GM21423 (cell line): Measurements from ENCODE around the gene HNF1B.

Source experiments
- ATAC-seq: cut with Tn5 transposase; IDR thresholded peaks from one replicate; pipeline ENCODE4 v1.9.1; 2021; ENCODE audit warnings: mild to moderate bottlenecking, moderate library complexity; ENCODE audit not compliant: unreplicated experiment

The HNF1B gene

DNA sequence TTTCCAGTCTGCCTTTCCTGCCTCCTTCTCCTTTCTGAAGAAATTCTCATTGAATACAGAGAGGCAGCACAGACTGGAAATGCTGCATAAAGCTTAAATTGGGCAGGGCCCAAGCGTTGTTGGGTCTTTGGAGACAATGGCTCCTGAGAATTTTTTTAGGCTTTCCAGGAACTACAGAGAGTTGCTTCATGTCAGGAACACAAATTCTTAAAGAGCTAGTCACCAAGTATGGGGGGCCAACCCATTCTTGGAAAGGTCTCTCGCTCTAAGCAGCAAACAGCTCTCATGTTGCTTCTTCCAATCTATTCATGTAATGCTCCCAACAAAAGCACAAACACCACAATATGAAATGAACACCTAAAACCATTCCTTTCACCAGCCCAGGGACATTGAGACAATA, 6.9 kb downstream of the HNF1B start:
- ATAC-seq = no peak

DNA sequence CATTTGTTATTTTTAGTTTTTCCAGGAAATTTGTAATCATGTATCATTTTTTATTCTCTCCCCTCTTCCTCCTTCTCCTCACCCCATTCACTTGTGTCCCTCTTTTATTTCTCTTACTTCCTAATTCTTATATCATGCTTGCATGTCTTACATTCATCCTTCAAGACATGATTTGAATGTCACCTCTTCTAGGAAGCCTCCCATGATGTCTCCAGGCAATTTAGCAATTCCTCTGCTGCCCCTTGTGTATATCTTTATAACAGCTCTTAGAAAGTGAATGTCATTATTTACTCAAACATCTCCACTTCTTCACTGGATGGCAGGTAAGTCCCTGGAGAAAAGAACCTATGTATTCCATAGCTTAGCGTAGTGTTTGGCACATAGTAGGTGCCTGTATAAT, 7.8 kb downstream of the HNF1B start:
- no peak for ATAC-seq

DNA sequence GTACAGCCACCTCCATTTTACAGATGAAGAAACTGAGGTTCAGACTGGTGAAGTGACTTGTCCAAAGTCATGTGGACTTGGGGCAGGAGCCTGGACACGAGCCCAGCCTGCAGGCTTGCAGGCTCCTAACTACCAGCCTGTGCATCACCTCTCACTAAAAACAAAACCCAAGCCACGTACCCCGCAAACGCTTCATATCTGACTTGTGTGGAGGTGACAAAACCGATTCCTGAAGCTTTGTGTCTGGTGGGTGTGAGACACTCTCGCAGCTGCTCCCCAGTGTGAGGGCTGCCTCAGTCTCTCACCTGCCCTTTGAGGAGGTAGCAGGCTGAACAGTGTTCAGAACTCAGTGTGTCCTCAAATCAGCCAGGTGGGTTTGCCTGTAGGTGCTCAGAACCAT, 8.4 kb downstream of the HNF1B start:
- no peak for ATAC-seq

DNA sequence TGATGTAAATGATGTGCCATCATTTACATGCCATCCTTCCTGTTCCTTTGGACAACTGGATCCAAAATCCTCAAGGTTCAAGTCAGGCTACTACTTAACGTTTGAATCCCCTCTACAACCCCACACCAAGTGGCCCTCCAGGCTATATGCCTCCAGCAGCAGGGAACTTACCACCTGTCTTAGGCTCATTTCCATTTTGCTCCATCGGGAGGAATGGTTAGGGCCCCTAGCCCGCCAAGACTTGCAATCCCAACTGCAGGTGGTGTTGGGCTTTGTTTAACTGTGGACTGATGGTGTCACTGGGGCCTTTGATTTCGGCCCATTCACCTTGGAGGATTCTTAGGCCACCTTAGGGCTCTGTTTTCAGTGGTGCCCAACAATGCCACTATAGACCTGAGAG, 9.7 kb downstream of the HNF1B start:
- no peak for ATAC-seq

DNA sequence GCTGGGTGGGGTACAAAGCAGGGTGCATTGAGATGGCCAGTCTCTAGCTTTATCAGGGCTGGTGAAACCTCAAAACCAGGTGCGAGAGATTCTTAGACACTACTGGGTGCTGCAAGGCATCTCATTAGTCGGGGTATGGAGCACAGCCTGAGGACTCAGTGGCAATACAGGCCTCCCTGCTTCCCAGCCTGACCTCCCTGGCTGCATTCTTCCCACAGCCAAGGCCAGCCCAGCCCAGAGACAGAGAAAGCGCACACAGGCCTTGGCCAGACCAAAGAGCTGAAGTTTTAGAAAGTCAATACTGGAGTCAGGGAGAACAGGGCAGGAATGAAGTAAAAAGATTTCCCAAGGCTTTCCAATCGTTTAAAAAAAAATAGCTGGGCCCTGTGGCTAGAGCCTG, 12.5 kb downstream of the HNF1B start:
- no peak for ATAC-seq

DNA sequence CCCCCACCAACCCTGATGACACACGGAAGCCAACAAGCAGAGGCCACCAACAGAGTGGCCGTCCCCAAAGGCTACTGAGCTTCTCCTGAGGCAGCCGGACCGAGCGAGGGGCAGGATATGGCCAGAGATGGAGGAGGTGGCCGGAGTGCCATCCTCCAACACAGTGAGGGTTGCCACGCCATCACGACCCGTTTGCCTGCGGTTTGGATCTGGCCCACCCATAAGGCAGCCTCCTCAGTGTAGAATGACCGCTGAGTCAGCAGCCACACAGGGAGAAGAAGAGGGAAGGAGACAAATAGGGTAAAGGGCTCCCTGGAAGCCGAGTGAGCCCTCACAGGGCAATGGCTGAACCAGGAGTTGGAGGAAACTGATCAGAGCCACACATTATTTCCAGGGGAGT, 13.8 kb downstream of the HNF1B start:
- no peak for ATAC-seq

DNA sequence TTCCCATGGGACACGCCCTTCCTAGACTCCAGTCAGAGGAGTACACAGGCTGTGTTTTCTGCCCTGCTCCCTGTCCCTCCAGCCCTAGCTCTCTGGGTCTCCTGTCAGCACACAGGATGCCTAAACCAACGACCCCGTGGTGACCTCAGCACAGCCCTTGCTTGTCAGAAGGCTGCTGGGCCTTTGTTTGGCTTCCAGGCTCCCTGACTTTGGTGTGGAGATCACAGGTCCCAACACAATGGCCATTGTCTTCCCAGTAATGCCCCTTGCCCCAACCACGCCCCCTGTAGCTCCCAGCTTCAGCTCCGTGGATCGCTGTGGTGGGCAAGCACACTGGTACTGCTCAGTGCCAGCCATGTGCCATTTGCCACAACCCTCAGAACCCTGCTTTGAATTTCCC, 15.0 kb downstream of the HNF1B start:
- ATAC-seq = no peak

DNA sequence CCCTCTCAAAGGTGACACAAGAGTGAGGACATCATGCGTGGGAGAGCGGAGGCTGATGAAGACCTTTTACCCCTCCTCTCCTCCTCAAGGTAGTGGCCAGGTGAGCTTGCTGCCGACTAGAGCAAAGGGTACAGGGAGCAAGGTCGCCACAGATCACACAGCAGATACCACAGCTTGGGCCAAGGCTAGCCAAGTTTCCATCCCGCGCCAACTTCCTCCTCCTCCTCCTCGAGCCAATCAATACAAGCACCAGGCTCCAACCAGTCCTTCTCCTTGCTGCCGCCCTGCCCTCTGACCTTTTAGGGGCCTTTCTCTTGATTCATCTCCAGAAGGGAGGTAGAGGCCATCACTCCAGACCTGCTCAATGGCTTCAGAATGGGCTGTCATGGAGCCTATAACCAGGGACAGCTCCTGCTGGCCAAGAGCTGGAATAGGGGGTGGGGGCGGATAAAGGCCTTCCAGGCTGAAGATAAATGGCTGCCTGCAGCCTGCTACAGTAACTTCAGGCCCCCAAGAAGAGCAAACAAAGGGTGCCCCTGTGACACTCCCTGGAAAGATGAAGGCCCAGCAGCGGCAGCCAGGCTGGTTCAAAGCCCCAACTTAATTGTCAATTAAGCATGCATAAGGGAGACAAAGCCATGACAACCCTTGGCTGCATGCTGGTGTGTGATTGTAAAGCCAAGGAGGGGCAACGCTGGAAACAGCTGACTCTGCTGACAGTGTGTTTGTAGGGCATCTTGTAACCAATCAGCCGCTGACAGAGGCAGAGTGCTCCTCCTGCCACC, 17.8 kb downstream of the HNF1B start:
- no peak for ATAC-seq

DNA sequence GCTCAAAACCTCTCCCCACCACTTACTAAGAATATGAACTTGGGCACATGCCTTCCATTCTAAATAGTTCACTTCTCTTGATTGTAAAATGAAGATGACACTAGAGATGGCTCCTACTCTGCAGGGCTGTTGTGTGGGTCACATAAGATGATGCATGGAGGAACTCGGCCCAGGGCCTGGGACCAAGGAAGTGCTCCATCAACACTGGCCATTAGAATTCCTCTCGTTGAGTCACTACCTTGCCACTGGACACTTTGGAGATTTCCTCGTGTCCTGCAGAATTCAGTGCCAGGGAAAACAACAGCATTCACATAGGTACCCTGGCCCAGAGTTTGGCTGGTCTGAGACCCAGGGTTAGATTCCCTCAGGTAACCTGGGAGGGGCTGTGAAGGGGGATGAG, 18.6 kb downstream of the HNF1B start:
- no peak for ATAC-seq

DNA sequence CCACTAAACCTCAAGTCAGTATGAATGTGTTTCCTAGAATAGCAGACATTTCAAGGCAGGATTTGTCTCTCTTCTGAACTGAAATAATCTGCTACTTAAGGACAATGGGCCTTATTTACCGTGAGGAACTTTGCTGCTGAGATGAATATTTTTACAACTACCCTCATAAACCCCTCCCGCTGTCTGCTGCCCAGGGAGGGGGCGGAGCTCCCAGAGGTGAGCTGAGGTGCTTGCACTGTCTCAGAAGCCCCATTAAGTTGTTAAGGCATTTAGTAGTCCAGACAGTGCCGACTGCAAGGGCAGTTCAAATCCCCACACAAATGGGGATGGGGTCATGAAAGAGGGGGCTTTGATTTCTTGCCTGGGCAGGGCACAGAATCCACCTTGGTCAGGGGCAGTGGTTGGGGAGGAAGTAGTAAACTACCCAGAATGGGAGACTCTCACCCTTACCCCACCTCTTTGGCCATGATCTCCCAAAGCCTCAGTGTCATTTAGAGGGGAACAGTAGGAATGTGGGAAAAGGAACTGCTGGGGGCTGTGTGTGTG, 19.2 kb downstream of the HNF1B start:
- no peak for ATAC-seq

DNA sequence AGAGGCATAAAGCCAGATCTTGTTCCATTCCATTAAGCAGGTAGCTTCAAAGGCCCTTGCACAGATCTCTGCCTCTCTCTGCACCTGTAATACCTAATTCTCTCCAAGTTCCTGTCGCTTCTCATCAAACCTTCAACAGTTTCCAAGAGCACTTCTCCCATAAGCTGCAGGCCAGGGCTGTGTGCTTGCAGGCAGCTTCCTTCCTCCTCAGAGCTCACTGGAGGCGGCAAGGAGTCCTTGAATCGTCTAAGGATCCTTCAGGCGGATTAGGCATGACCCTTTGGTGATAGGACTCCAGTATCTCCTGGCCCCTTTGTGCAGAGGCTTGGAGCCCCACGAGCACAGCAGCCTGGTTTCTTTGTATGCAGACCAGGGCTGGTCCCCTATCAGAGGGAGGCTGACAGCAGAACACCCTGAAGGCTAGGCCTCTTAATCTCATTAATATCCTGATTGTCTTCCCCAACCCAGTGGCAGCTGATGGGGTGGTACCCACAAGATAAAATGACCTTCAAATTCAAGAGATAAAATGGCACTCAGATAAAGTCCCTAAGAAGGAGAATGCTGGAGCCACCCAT, 19.8 kb downstream of the HNF1B start:
- no peak for ATAC-seq

DNA sequence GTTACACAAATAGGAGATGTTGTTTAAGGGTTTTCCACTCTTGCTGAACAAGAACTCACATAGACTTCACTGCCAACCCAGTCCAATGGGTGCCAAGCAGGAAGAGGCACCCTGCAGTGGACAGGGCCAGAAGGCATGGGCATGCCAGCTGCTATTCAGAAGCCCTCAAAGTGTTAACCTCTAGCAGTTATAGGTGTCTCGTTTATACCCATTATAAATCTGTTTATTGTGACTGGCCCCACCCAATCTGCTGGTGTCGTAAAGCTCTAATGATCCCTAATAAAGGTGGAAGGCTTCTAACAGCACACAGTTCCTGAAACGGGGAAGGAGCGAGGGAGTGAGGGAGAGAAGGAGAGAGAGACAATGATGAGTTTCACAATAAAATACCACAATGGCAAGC, 23.9 kb downstream of the HNF1B start:
- no peak for ATAC-seq

DNA sequence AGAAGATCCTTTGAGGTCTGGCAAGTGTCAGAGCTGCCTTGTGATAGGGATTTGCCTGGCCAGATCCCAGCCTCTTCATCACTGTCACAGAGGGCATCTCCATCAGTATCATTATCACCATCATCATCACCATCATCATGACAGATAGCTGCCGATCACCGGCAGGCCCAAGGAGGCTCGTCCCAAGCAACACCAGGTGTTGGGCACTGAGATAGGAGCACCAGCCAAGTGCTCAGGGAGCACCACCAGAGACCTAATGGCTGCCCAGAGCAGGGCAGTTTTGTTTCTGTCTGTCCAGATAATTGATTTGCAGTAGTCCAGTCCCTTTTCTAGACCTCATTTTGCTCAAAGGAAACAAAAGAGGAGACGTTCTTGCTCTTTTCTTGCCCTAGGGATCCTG, 25.0 kb downstream of the HNF1B start:
- ATAC-seq = no peak

DNA sequence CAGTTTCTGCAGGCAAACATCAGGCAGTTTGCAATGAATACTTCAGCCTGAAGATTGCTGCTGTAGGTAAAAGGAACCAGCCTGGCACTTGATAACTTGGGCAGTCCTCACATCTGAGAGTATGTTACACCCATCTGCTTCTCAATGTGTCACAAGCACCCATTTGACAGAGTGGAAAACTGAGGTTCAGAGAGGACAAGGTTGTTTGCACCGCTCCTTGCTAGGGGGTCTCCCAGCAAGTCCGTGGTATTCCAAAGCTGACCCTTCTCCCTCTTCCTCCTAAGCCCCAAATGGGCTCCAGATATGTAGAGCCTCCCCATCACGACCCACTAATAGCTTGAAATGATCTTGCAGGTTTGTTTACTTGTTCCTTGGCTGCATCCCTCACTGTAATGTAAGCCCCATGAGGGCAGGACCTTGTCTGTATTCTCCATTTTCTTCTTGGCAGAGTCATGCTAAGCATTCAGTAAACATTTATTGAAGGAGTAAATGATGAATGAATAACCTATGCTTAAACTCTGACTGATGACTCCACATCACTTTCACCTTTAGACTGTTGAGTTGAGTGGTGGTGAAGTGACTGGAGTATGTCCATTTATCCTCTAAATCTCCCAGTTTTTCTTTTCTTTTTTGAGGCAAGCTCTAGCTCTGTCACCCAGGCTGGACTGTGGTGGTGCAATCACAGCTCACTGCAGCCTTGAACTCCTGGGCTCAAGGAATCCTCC, 26.4 kb downstream of the HNF1B start:
- no peak for ATAC-seq

DNA sequence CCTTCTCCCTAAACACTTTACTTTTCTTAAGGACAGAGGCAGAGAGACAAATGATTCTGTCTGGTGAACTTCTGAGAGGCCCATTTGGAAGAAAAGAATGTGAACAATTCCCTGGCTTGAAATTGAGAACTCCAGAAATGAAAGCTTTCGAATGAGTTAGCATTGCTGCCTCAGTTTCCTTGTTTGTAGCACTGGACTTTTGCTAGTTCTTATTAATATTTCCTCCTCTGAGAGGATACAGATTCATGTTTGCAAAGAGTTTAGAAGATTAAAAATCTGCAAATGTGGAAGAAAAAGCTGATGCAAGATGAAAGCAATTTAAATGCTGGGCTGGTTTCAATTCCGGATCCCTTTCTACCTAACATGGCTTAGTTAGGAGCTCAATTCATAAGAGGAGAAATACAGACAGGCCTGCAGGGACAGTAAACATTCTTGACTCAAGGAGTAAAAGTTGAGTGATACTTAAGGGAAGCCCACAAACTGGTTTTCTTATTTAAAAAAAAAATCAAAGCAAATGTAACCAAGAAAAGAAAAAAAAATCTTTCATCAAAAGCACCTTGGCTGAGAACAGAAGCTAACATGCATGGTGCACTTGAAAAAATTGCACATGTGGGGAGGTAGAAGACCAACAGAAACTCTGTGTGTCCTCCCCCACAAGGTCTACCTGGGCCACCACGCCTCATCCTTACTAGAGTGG, 27.1 kb downstream of the HNF1B start:
- no peak for ATAC-seq

DNA sequence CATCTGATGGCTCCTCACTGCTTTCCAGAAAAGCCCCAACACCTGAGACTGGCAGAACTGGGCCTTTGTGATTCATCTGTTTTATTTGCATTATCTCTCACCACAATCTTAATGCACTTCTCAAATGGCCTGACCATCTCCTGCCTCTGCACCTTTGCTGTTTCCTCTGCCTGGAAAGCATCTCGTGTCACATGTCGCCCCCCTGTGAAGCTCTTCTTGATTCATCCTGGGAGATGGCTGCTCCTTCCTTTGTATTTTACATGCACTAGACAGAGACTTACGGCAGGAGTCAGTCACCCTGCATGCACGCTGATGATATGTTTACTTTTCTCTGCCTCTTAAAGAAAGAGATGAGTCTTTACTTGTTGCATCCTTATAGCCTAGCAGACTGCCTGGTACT, 30.0 kb downstream of the HNF1B start:
- ATAC-seq = no peak

DNA sequence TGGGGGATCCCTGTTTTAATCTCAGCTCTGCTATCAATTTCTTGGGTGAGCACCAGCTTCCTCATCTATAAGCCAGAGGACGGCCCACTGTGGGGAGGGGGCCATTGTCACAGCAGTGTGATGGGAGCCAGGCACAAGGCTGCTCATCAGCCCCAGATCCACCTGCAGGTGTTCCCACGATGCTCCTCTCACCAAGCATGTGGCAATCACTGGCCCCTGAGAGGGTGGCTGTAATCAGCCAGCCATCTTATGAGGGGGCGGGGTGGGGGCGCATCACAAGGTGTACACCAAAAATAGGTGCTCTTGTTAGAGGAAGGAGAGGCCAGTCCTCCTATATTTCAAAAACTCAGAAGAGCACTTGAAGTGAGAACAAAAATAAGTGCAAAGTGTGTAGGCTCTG, 31.2 kb downstream of the HNF1B start:
- ATAC-seq = no peak

DNA sequence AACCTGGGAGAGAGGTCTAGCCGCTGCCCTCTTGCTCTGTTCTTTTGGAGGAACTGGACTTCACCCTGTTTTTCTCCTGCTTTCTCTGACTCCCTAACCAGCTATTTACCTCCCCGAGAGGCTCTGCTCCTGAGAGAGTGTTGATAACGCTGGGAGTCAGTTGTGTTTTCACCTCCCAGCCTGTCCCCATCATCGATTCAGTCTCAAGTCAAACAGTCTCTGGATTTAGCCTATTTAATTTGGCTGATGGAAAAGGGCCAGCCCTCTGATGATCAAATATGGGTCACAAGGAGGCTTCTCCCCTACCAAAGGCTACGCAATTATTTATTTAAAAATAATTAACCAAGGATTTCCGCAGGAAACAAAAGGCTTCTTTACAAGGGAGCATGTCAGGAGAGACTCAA, 31.8 kb downstream of the HNF1B start:
- no peak for ATAC-seq

DNA sequence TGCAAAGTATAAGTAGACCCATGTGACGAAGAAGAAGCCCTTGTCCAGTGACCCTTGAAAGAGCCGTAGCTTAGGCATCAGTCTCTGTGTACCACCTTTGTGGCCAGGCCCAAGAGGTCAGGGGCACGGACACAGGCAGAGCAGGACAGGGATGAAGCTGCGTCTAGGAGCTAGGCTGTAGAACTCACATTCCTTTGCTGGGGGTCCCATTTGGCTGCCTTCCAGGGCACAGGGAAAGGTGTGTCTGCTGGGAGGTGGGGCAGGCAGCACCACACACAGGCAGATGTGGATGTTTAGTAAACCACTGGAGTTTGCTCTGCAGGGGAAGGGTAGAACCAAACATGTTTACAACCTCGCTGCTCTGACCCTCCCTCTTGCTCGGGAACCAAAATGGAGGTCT, 33.7 kb downstream of the HNF1B start:
- ATAC-seq = no peak

DNA sequence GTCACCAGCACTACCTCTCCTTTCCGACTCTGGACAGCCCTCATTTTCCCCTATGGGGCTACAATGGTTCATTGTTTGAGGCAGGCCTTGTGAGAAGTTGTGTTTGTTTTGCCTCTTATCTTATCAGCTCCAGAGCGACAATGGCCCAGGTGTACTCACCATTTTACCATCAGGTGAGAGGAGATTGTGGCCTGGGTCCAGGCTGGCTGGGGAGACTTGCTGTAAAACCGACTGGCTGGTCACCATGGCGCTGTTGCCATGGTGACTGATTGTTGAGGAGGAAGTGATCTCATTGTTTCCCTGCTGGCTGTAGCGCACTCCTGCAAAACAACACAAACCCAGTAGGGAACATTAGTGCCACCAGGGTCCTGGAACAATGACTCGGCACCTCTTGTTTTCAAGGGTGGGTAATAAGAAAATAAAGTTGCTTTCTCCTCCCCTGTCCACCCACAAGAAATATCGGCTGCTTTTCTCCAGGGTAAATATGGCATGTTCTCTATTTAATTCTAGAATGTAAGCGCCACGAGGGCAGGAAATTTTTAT, 34.4 kb downstream of the HNF1B start:
- ATAC-seq = no peak

DNA sequence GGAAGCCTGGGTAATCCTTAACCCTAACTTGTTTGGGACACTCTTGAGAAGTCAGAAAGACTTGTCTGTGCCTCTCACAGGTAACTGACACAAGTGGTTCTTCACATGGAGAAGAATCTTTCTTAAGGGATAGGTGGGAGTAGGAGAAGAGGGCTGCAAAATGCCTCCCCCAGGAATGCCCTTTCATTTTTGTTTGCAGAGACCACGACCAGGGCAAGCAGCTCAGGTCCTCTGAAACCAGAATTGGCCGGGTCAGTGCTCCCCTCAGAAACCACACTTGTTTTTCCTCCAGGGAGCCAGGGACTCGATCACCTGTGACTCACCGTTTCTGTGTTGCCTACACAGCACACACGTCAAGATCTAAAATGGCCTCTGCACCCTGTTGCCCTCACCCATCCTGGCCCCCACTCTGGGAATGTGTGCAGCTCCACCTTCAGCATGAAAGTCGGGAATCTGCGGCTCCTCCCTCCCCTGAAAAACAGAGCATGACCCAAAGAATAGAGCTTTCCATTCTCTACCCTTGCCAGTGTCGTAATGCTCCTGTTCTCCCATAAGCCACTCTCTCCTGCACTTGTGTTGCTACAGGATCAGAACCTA, 36.1 kb downstream of the HNF1B start:
- ATAC-seq = no peak
